ENCODE data around the gene MARS2. TPM values are rescaled to one million over a fixed set of nuclear protein-coding genes. Genes with fewer than 3 reads are reported as not detected.
"Not testable (repeated sequence)": the region's sequence is repeated elsewhere in the genome, so short reads cannot be mapped to it uniquely, and the experiment has no call there.

Gene MARS2
- total and polyA plus RNA-seq, 4 donors: 0.74 to 3.7 (median 2.5) TPM

DNA sequence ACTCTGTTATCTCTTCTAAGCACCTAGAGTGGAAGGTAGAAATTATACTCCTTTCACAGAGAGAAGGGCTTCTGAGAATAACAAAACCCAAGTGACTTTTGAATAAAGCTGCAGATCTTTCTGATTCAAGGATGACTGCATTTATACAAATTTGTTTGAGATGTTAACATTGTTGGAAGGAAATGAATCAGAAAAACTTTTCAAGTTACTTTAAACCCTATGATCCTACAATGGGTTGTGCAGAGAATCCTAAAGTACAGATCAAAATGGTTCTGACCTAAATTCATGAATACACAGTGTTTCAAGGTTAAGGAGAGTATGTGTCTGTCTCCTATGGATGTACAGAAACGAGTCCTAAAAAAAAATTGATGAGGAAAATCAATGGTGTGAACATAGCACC is 31.6 kb upstream of the MARS2 start:
- Histone ChIP-seq H3K36me3 (ENCODE audit: control insufficient read depth in 1 of 2, insufficient read depth in 2 of 2, low read length in 1 of 2) (peaks cover 0 to 3% of the 10 kb centered on the region in 2 donors), H3K27me3 (ENCODE audit: control insufficient read depth in 1 of 2, insufficient read depth in 2 of 2, low read length in 1 of 2) (no peaks in the 10 kb centered on the region), H3K27ac (ENCODE audit: low read depth in 1 of 2, low read length in 2 of 2) (no peak overlapping the region), H3K4me3 (ENCODE audit: low read length in 2 of 2) (peak overlapping the region; percentile 41 to 54), H3K4me1 (ENCODE audit: control insufficient read depth in 1 of 2, insufficient read depth in 2 of 2, low read length in 2 of 2) (peaks cover 0 to 4% of the 10 kb centered on the region in 2 donors), H3K9me3 (ENCODE audit: control insufficient read depth, low read length) (peaks cover 4% of the 10 kb centered on the region)
- intact Hi-C loops (cut with DNase I): no loop called here
- 29 to 35% methylated on average over 1 of the region's 1 CpG for WGBS, 2 donors
- ATAC-seq (ENCODE audit: low FRiP score) (no peak), DNase-seq (no peak)

DNA sequence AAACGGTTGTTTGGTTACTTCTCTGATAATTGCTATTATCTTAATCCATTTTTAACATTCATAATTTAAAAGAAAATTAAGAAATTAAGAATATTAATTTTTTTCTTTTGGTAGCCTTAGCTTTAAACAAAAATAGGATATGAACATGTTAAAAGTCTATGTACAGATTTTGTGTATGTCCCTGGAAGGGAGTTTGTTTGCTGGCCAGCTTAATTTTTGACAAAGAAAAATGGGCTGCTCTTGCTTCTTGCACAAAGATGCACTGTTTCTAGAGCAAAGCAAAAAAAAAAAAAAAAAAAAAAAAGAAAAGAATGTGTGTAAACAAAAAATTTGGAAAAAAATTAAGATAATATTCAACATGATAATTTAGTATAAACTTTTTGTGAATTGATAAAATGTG is 31.1 kb upstream of the MARS2 start:
- no peak overlapping the region for H3K27ac ChIP-seq (ENCODE audit: low read depth in 1 of 2, low read length in 2 of 2)
- H3K9me3 ChIP-seq (ENCODE audit: control insufficient read depth, low read length): peaks cover 1% of the 10 kb centered on the region
- intact Hi-C loops (cut with DNase I): no loop called here
- ATAC-seq (ENCODE audit: low FRiP score) (no peak), DNase-seq (no peak)
- no peak overlapping the region for H3K4me3 ChIP-seq (ENCODE audit: low read length in 2 of 2)
- peaks cover 0 to 3% of the 10 kb centered on the region in 2 donors for H3K36me3 ChIP-seq (ENCODE audit: control insufficient read depth in 1 of 2, insufficient read depth in 2 of 2, low read length in 1 of 2)
- no peaks in the 10 kb centered on the region for H3K27me3 ChIP-seq (ENCODE audit: control insufficient read depth in 1 of 2, insufficient read depth in 2 of 2, low read length in 1 of 2)
- peaks cover 0 to 4% of the 10 kb centered on the region in 2 donors for H3K4me1 ChIP-seq (ENCODE audit: control insufficient read depth in 1 of 2, insufficient read depth in 2 of 2, low read length in 2 of 2)
- WGBS, 2 donors: 9 to 22% methylated on average over 1 of the region's 1 CpG

DNA sequence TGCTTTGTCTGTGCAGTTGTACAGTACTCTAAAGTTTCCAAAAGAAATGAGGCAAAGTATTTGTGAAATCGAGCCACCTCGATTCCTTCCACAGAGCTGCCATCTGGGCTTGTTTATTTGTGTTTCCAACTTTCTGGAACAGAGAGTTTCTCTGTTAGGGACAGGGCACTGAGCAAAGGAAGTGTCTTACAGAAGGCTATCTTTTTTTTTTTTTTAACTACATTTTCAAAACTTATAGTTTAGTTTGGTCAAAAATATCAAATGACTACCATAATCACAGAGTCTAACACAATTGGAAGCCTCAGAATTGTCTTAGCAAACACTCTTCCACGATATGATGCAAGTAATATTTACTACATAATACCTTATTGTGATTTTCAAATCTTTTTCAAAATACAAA is 30.6 kb upstream of the MARS2 start:
- no peak for ATAC-seq (ENCODE audit: low FRiP score)
- intact Hi-C loops (cut with DNase I): no loop called here

DNA sequence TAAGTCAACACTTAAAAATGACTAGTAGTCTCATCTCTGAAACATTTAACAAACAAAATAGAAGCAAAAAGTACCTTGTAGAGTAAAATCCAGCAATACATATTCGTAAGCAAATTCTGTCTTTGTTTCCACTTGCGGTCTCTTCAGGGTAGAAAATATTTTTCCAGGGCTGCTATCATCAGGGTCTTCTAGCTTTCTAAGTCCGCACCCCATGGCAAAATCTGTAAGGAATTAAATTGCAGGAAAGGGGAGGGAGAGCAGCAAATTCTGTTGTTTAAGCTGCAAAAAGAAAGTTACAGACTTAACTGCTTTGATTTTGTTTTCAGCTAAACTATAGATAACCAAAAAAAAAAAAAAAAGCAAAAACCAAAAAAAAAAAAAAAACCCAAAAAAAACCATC is 29.9 kb upstream of the MARS2 start, which contains the start of gene RFTN2:
TSS of gene RFTN2 (minus strand) at position 342 of the 400 bp plus-strand sequence. CDS start at position 213, 129 bp downstream.
- 0 to 5% methylated on average over 3 of the region's 3 CpGs for WGBS, 2 donors
- peak within 1 kb of the TSS; percentile 11 to 21 for H3K27ac ChIP-seq (ENCODE audit: low read depth in 1 of 2, low read length in 2 of 2)

More for the DNA sequence above, 30.6 kb upstream of the MARS2 start:
- peaks cover 0 to 4% of the 10 kb centered on the region in 2 donors for H3K4me1 ChIP-seq (ENCODE audit: control insufficient read depth in 1 of 2, insufficient read depth in 2 of 2, low read length in 2 of 2)
- H3K9me3 ChIP-seq (ENCODE audit: control insufficient read depth, low read length): peaks cover 1% of the 10 kb centered on the region
- H3K4me3 ChIP-seq (ENCODE audit: low read length in 2 of 2): peak overlapping the region; percentile 72 to 76
- H3K27ac ChIP-seq (ENCODE audit: low read depth in 1 of 2, low read length in 2 of 2): no peak overlapping the region
- H3K36me3 ChIP-seq (ENCODE audit: control insufficient read depth in 1 of 2, insufficient read depth in 2 of 2, low read length in 1 of 2): peaks cover 0 to 3% of the 10 kb centered on the region in 2 donors
- DNase-seq: no peak
- H3K27me3 ChIP-seq (ENCODE audit: control insufficient read depth in 1 of 2, insufficient read depth in 2 of 2, low read length in 1 of 2): no peaks in the 10 kb centered on the region
- 3% methylated on average over 3 of the region's 3 CpGs for WGBS, 2 donors

DNA sequence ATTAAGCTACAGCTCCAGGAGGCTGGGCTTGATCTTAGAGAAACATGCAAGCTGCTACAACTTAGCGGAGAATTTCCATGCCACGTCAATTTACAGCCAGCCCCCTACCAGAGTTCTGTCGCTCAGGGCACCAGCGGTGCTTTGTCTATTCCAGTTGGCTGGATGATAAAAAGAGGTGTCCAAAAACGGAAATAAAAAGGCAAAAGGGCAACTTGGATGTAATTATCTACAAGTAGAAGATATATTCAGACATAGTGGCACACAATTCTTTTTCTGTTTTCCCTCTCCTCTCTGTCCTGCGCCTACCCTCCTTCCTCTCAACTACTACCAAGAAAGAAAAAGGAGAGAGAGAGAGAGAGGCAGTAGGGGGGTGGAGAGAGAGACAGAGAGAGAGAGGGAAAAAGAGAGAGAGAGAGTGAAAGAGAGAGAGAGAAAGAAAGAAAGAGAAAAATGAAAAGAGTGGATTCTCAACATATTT is 29.4 kb upstream of the MARS2 start:
- Histone ChIP-seq H3K27ac (ENCODE audit: low read depth in 1 of 2, low read length in 2 of 2) (peak overlapping the region; percentile 11 to 21), H3K36me3 (ENCODE audit: control insufficient read depth in 1 of 2, insufficient read depth in 2 of 2, low read length in 1 of 2) (peaks cover 0 to 2% of the 10 kb centered on the region in 2 donors), H3K4me1 (ENCODE audit: control insufficient read depth in 1 of 2, insufficient read depth in 2 of 2, low read length in 2 of 2) (peaks cover 0 to 4% of the 10 kb centered on the region in 2 donors), H3K4me3 (ENCODE audit: low read length in 2 of 2) (peak overlapping the region; percentile 63 to 80), H3K27me3 (ENCODE audit: control insufficient read depth in 1 of 2, insufficient read depth in 2 of 2, low read length in 1 of 2) (no peaks in the 10 kb centered on the region), H3K9me3 (ENCODE audit: control insufficient read depth, low read length) (no peaks in the 10 kb centered on the region)
- intact Hi-C loops (cut with DNase I): no loop called here
- ATAC-seq (ENCODE audit: low FRiP score): peak; percentile 79
- 0 to 7% methylated on average over 6 of the region's 6 CpGs for WGBS, 2 donors
- DNase-seq: peak in 1 of 2 donors; percentile 56

More for the DNA sequence above, 29.9 kb upstream of the MARS2 start, which contains the start of gene RFTN2:
- intact Hi-C loops (cut with DNase I): no loop called here
- Histone ChIP-seq H3K27me3 (ENCODE audit: control insufficient read depth in 1 of 2, insufficient read depth in 2 of 2, low read length in 1 of 2) (no peaks in the 10 kb centered on the region), H3K4me1 (ENCODE audit: control insufficient read depth in 1 of 2, insufficient read depth in 2 of 2, low read length in 2 of 2) (peaks cover 0 to 4% of the 10 kb centered on the region in 2 donors), H3K9me3 (ENCODE audit: control insufficient read depth, low read length) (peaks cover 1% of the 10 kb centered on the region), H3K4me3 (ENCODE audit: low read length in 2 of 2) (peak within 1 kb of the TSS; percentile 76 to 80), H3K36me3 (ENCODE audit: control insufficient read depth in 1 of 2, insufficient read depth in 2 of 2, low read length in 1 of 2) (peaks cover 0 to 3% of the 10 kb centered on the region in 2 donors)
- ATAC-seq (ENCODE audit: low FRiP score) (no peak), DNase-seq (no peak)

- Histone ChIP-seq H3K4me1 (ENCODE audit: control insufficient read depth in 1 of 2, insufficient read depth in 2 of 2, low read length in 2 of 2) (peaks cover 0 to 4% of the 10 kb centered on the region in 2 donors), H3K36me3 (ENCODE audit: control insufficient read depth in 1 of 2, insufficient read depth in 2 of 2, low read length in 1 of 2) (no peaks in the 10 kb centered on the region), H3K27me3 (ENCODE audit: control insufficient read depth in 1 of 2, insufficient read depth in 2 of 2, low read length in 1 of 2) (no peaks in the 10 kb centered on the region), H3K4me3 (ENCODE audit: low read length in 2 of 2) (no peak overlapping the region), H3K9me3 (ENCODE audit: control insufficient read depth, low read length) (no peaks in the 10 kb centered on the region), H3K27ac (ENCODE audit: low read depth in 1 of 2, low read length in 2 of 2) (no peak overlapping the region)
- 82% methylated on average over 3 of the region's 3 CpGs for whole genome bisulfite sequencing, 2 donors
- intact Hi-C loops (cut with DNase I): no loop called here
- no peak for ATAC-seq (ENCODE audit: low FRiP score)
- no peak for DNase-seq
Observed at GRCh38 chr2:197677056-197677455, 28.1 kb upstream of the MARS2 start.

GRCh38 chr2:197677483-197677882 is 27.7 kb upstream of the MARS2 start:
- 64 to 66% methylated on average over 2 of the region's 2 CpGs for WGBS, 2 donors
- no peak for ATAC-seq (ENCODE audit: low FRiP score)
- intact Hi-C loops (cut with DNase I): no loop called here
- no peak overlapping the region for H3K4me3 ChIP-seq (ENCODE audit: low read length in 2 of 2)
- H3K27me3 ChIP-seq (ENCODE audit: control insufficient read depth in 1 of 2, insufficient read depth in 2 of 2, low read length in 1 of 2): no peaks in the 10 kb centered on the region
- no peaks in the 10 kb centered on the region for H3K9me3 ChIP-seq (ENCODE audit: control insufficient read depth, low read length)
- no peaks in the 10 kb centered on the region for H3K36me3 ChIP-seq (ENCODE audit: control insufficient read depth in 1 of 2, insufficient read depth in 2 of 2, low read length in 1 of 2)
- no peak for DNase-seq
- peaks cover 0 to 4% of the 10 kb centered on the region in 2 donors for H3K4me1 ChIP-seq (ENCODE audit: control insufficient read depth in 1 of 2, insufficient read depth in 2 of 2, low read length in 2 of 2)
- no peak overlapping the region for H3K27ac ChIP-seq (ENCODE audit: low read depth in 1 of 2, low read length in 2 of 2)

GRCh38 chr2:197695206-197695605 is 10.0 kb upstream of the MARS2 start:
- 96 to 98% methylated on average over 4 of the region's 6 CpGs for WGBS, 2 donors
- H3K4me1 ChIP-seq (ENCODE audit: control insufficient read depth in 1 of 2, insufficient read depth in 2 of 2, low read length in 2 of 2); intact Hi-C loops (cut with DNase I); H3K4me3 ChIP-seq (ENCODE audit: low read length in 2 of 2); H3K9me3 ChIP-seq (ENCODE audit: control insufficient read depth, low read length); H3K27me3 ChIP-seq (ENCODE audit: control insufficient read depth in 1 of 2, insufficient read depth in 2 of 2, low read length in 1 of 2); ATAC-seq (ENCODE audit: low FRiP score); H3K36me3 ChIP-seq (ENCODE audit: control insufficient read depth in 1 of 2, insufficient read depth in 2 of 2, low read length in 1 of 2); H3K27ac ChIP-seq (ENCODE audit: low read depth in 1 of 2, low read length in 2 of 2); DNase-seq: not testable (repeated sequence)

GRCh38 chr2:197695971-197696370 is 9.2 kb upstream of the MARS2 start:
- DNase-seq; ATAC-seq (ENCODE audit: low FRiP score); intact Hi-C loops (cut with DNase I); H3K9me3 ChIP-seq (ENCODE audit: control insufficient read depth, low read length); H3K36me3 ChIP-seq (ENCODE audit: control insufficient read depth in 1 of 2, insufficient read depth in 2 of 2, low read length in 1 of 2); H3K27ac ChIP-seq (ENCODE audit: low read depth in 1 of 2, low read length in 2 of 2); H3K4me1 ChIP-seq (ENCODE audit: control insufficient read depth in 1 of 2, insufficient read depth in 2 of 2, low read length in 2 of 2); H3K27me3 ChIP-seq (ENCODE audit: control insufficient read depth in 1 of 2, insufficient read depth in 2 of 2, low read length in 1 of 2); H3K4me3 ChIP-seq (ENCODE audit: low read length in 2 of 2): not testable (repeated sequence)
- WGBS, 2 donors: 92 to 100% methylated on average over 10 to 22 of the region's 30 CpGs
